ENCODE results near the gene FNDC3B.

GRCh38 chr3:172287937-172288477 lies 248.6 kb downstream of the FNDC3B start:
- TF ChIP-seq CTCF (IDR thresholded peaks at IDR 0.05) (no peak), POLR2AphosphoS5 (IDR thresholded peaks at IDR 0.05; ENCODE audit: low read depth, low read length) (no peak), REST (IDR thresholded peaks at IDR 0.05; ENCODE audit: insufficient read depth in 1 of 2, low read depth in 2 of 2, low read length in 1 of 2) (no peak), SIN3A (IDR thresholded peaks at IDR 0.05; ENCODE audit: borderline replicate concordance, insufficient read depth, low read depth, low read length) (no peak), TCF7L2 (IDR thresholded peaks at IDR 0.05; ENCODE audit: low read depth, low read length) (no peak)
